ENCODE measurements around the gene TNNI3.

Gene TNNI3

DNA sequence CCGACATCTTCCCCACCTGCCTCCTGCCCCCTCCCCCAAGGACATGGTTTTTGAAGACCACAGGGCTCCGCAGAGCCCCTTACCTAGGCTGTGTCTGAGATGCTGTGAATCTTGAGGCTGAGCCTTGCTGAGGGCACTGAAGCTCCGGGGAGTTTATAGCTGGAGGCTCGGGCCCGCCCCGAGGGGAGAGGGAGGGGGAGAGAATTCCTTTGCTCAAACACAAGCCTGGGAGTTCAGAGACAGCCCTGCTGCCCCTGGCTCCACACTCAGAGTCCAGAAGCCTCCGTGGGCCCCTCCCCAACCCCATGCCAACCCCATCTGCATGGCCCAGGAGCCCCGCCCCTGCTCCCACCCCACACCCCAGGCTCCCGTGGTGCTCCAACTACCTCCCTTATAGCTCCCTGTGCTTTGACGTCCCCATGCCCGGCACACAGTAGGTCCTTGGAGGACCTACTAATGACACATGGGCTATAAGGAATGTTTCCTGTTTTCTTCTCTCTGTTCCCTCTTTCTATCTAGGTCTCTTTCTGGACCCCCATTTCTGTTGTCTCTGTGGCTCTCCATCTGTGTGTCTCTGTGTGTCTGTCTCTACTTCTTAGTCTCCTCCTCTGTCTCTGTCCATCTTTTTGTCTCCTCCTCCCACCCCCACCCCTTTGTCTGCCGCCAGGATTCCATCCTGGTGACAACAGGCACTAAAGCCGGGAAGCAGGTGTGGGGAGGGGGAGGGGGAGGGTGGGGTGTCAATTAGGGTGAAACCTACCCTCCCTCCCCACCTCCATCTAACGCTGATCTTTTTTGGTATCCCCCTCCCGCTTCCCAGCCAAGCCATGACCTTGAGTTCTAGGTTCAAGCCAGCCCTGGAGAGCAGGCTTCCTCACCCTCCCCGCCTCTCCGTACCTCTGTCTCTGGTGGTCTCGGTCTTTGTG lies 8.2 kb downstream of the TNNI3 start, which contains the start of gene TNNT1:
TNNT1 (minus strand) TSS at position 129 of the 926 bp plus-strand sequence. CDS start 2,049 bp downstream, outside the sequence.
- no peak for DNase-seq (ENCODE audit: extremely low read depth in 1 of 2, low read depth in 1 of 2)

DNA sequence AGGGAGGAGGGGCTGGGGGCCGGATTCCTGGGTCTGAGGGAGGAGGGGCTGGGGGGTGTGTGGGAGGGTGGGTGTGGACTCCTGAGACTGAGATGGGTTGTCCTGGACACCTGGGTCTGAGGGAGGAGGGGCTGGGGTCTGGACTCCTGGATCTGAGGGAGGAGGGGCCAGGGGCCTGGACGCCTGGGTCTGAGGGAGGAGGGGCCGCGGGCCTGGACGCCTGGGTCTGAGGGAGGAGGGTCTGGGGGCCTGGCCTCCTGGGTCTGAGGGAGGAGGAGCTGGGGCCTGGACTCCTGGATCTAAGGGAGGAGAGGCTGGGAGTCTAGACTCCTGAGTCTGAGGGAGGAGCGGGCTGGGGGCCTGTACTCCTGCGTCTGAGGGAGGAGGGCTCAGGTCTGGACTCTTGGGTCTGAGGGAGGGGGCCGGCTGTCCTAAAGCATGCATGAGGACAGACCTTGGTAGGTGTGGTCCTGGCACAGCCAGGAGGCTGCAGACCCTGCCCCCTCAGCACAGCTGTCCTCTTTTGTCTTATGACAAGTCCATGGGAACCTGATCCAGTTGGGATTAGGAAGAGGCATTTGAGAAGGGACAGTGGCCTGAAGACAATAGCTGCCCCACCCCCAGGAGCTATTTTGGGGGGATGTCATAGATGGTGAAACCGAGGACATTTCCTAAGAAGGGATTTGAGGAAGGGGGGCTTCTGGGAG lies 9.8 kb downstream of the TNNI3 start:
- no peak for DNase-seq (ENCODE audit: extremely low read depth in 1 of 2, low read depth in 1 of 2)

DNA sequence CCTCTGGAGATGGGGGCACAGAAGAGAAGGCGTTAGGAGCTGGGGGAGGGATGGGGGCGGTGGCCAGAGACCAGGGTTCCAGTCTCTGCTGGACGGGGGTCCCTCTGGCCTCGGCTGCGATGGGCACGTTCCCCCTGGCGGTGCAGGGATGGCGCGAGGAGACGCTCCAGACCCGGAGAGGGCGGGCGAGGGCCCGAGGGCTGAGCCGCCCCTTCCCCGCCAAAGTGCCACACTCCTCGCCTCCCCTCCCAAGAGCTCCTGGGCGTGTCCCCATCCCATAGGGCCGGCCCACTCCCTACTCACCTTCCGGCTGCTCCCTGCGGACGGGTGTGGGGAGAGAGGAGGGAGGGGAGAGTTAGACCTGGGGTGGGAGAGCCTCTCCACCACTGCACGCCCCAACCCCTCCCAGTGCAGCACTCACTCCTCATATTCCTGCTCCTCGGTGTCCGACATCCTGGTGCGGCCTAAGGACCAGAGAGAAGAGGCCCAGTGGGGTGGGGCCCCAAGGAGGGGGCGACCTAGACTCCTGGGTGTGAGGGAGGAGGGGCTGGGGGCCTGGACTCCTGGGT lies 10.7 kb downstream of the TNNI3 start:
- no peak for DNase-seq (ENCODE audit: extremely low read depth in 1 of 2, low read depth in 1 of 2)

DNA sequence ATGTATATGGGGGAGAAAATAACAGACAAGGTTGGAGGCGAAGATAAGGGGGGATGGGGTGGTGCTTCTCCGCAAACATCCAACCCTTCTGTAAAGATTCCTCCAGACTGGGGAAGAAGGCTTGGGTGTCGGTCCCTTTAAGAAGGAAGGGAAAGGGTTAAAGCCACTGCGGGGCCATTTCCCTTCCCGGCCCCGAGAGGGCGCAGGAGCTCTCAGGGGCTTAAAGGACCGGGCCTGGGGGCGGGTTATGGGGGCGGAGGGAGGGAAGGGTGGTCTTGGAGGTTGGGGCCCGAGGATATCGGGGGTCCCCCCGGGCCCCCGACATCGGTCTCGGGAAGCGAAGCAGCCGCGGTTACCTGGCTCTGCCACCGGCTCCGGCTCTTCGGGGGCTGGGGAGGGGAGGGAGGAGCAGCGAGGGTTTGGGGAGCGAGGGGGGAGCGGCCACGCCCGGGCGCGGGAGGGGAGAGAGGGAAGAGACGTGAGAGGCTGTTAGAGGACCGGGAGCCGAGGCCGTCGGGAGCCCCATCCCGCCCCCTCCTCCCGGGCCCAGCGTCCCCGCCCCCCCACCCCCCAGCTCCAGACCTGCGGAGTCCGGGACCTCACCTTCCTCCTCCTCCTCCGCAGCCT lies 11.3 kb downstream of the TNNI3 start:
- no peak for DNase-seq (ENCODE audit: extremely low read depth in 1 of 2, low read depth in 1 of 2)

DNA sequence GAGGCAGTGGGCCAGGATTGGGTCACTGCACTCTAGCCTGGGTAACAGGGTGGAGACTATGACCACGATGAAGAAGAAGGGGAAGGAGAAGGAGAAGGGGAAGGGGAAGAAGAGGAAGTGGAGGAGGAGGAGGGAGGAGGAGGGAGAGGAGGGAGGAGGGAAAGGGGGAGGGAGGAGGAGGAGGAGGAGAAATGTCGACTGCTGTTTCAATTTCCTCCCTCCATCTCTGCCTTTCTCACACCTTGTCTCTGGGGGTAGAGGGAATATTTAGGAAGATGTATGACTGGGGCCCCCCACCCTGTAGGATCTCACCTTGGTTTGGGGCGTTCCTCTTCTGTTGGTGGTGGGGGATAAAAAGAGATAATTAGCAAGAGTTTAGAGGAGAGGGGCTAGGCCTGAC lies 12.3 kb downstream of the TNNI3 start:
- no peak for DNase-seq (ENCODE audit: extremely low read depth in 1 of 2, low read depth in 1 of 2)

DNA sequence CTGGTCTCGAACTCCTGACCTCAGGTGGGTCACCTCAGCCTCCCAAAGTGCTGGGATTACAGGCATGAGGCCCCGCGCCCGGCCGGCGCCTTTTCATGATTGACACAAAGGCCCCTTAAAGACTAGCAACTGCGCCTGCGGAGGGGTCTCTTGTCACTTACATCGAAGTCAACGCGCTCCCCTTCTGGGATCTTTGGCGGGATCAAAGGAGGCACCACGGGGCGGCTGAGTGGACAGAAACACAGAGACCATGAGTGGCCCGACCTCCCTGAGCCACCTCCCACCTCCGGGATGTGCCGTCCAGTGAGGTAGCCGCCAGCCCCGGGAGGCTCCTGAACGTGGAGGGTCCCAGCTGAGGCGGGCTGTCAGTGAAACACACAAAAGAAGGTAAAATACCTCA lies 15.8 kb downstream of the TNNI3 start:
- no peak for DNase-seq (ENCODE audit: extremely low read depth in 1 of 2, low read depth in 1 of 2)

DNA sequence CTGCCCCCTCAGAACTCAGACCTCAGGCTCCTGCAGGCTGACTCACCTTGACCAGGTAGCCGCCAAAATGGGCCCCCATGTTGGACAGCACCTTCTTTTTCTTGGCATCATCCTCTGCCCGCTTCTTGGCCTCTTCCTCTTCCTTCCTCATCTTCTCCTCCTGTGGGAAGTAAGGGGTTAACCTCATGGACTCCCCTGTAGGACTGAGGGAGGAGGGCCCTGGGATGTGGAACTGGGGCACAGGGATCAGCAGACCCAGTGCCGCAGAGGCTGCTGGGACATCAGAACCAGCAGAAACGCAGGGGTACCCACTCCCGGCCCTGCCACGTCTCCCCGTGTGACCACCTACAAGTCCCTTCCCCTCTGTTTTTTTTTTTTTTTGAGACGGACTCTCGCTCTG lies 19.6 kb downstream of the TNNI3 start:
- DNase-seq (ENCODE audit: extremely low read depth in 1 of 2, low read depth in 1 of 2), result no peak

DNA sequence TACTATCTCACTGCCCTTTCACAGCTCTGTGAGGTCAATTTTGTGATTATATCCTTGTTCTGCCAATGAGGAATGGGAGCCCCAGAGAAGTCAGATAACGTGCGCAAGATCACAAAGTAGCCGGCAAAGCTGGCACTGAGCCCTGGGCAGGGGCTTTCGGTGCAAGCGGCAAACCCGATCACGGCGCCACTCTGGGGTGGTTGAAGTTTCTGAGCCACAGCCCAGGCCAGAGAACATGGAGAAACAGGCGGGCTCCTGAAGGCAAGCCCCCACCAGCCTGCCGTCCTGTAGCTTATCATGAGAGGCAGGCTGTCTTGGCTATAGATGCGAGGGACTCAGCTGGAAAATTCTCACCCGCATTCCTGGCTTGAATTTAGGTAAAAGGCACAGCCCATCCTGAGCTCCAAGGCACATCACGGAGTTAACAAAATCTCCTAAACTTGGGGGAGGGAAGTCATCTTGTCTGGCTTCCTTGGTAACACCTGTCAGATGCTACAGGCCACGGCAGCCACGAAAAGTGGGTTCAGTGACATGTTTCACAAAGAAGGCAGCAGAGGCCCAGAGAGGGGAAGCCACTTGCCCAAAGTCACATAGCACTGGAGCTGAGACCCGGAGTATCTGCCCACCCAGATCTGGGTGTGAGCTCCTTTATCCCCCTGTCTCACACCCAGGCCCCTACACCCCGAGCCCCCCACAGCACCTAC lies 21.0 kb downstream of the TNNI3 start:
- DNase-seq (ENCODE audit: extremely low read depth in 1 of 2, low read depth in 1 of 2), result no peak

DNA sequence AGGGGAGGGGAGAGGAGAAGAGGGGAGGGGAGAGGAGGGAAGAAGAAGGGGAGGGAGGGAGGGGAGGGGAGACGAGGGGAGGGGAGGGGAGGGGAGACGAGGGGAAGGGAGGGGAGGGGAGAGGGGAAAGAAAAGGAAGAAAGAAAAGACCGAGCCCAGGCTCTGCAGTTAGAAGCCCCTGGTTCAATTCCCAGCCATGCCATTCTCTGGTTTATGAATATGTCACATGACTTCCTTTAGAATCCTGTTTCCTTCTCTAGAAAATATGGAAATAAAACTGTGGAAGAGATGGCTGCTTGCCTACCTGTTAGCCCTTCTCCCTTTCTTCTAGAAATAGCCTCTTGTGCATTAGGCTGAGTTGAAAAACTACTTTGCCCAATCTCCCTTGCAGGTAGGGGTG lies 22.8 kb downstream of the TNNI3 start:
- no peak for DNase-seq (ENCODE audit: extremely low read depth in 1 of 2, low read depth in 1 of 2)

DNA sequence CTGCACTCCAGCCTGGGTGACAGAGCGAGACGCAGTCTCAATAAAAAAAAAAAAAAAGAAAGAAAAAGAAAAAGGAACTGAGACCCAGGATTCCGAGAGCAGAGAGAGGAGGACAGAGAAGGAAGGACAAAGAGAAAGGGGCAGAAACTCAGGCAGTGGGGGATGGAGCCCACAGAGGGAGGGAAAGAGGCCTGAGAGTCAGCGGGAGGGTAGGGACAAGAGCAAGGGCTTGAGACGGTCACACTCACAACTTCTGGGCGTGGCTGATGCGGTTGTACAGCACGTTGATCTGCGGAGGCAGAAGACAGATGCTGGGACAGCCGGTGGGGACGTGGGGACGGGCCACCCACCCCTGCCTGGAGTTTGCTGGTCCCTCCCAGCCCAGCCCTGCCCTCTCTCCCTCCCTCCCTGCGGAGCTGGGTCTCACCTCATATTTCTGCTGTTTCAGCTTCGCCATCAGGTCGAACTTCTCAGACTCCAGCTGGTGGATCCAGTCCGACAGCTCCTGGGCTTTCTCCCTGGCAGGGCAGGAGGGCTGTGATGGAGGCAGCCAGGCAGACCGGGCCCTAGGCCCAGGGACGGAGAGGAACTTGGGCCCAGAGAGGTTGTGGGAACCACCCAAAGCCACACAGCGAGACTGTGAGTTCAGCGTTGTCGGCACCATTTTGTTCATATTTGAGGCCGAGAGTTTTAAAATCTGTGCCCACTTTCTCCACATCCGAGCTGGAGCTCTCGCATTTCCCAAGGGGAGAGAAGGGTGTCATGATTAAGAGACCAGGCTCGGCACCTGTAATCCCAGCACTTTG lies 23.7 kb downstream of the TNNI3 start:
- no peak for DNase-seq (ENCODE audit: extremely low read depth in 1 of 2, low read depth in 1 of 2)

DNA sequence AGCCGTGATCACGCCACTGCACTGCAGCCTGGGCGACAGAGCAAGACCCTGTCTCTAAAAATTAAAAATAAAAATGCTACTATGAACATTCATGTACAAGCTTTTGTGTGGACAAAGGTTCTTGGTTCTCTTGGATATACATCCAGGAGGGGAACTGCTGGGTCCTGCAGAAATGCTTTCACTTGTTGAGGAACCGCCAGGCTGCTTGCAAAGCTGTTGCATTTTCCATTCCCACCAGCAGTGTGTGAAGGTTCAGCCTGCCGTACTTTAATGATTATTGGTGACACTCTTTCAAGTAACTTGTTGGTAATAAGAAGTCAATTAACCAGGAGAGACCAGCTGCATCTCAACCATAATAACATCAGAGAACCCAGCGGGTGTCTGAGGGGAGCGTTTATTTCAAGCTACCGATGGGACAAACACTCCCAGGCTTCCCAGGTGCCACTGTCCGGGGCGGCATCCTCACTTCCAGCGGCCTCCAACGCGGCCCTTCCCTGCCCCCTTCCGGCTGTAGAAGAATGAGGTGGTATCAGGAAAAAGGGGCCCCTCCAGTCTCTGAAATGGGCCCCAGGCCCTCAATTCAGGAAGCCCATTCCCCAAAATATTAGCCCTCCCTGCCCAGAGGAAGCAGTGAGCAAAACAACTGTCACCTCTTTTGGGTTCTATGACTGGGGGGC lies 24.9 kb downstream of the TNNI3 start:
- DNase-seq (ENCODE audit: extremely low read depth in 1 of 2, low read depth in 1 of 2), result no peak

DNA sequence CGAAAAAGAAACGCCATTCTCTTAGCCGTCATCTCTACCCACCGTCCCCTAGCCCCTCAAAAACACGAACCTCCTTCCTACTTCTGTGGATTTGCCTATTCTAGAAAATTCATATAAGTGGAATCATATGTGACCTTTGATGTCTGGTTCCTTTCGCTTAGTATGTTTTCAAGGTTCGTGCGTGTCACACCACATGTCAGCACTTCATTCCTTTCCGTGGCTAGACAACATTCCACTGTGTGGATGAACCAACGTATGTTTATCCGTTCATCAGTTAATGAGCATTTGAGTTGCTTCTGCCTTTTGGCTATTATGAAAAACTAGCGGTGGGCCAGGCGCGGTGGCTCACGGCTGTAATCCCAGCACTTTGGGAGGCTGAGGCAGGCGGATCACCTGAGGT lies 26.1 kb downstream of the TNNI3 start:
- DNase-seq (ENCODE audit: extremely low read depth in 1 of 2, low read depth in 1 of 2), result no peak

DNA sequence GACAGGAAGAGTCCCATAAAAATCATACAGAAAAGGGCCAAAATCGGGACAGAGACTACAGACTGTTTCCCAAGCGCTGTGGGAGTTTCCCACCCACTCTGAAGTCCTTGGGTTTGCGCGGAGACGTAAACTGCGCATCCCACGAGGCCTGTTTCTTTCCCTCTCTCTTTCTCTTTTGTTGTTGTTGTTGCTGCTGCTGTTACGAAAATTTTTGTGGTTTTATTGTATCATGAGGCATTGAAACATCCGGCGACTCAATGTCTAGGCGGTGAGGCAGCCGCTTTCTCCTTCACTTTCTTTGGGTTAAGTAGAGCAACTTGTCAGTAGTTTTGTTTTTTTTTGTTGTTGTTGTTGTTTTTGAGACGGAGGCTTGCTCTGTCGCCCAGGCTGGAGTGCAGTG lies 38.5 kb downstream of the TNNI3 start:
- no peak for DNase-seq (ENCODE audit: extremely low read depth in 1 of 2, low read depth in 1 of 2)

DNA sequence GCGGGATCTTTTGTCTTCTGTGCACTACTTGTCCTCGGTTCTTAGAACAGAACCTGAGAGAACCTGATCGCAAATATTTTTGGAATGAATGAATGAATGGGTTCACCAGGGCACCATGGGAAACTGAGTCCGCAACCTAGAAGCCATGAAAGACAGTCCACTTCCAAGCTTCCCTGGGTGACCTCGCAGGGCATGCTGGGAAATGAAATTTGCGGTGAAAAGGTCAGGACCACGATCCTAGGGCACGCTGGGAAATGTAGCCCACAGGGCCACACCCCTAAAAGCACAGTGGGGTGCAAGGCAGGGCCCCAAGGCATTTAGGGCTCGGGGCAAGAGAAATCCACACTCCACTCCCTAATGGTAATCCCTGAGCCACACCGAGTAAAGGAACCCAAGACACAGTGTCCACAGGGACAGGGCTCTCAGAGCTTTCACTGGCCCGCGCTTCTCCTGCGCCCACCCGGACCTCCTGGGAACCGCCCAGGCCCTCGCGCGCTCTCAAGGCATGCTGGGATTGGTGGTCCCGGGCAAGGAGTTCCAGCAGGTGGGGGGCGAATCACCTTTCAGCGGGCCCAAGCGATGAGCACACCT lies 39.0 kb downstream of the TNNI3 start:
- DNase-seq (ENCODE audit: extremely low read depth in 1 of 2, low read depth in 1 of 2), result no peak

DNA sequence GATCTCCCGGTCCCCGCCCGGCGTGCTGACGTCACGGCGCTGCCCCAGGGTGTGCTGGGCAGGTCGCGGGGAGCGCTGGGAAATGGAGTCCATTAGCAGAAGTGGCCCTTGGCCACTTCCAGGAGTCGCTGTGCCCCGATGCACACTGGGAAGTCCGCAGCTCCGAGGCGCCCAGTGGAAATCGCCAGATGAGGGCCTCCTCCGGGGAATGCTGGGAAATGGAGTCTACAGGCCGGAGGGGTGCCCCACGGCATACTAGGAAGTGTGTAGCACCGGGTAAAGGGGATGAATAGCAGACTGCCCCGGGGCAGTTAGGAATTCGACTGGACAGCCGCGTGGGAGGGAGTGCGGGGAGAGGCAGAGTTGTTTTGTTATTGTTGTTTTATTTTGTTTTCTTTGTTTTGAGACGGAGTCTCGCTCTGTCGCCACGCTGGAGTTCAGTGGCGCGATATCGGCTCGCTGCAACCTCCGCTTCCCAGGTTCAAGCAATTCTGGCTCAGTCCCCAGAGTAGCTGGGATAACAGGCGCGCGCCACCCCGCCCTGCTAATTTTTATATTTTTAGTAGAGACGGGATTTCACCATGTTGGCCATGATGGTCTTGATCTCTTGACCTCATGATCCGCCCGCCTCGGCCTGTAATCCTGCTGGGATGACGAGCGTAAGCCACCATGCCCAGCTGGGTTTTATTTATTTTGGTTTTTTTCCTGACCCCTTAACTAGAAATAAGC lies 39.7 kb downstream of the TNNI3 start:
- peak; percentile 93 to 98 for DNase-seq (ENCODE audit: extremely low read depth in 1 of 2, low read depth in 1 of 2)

DNA sequence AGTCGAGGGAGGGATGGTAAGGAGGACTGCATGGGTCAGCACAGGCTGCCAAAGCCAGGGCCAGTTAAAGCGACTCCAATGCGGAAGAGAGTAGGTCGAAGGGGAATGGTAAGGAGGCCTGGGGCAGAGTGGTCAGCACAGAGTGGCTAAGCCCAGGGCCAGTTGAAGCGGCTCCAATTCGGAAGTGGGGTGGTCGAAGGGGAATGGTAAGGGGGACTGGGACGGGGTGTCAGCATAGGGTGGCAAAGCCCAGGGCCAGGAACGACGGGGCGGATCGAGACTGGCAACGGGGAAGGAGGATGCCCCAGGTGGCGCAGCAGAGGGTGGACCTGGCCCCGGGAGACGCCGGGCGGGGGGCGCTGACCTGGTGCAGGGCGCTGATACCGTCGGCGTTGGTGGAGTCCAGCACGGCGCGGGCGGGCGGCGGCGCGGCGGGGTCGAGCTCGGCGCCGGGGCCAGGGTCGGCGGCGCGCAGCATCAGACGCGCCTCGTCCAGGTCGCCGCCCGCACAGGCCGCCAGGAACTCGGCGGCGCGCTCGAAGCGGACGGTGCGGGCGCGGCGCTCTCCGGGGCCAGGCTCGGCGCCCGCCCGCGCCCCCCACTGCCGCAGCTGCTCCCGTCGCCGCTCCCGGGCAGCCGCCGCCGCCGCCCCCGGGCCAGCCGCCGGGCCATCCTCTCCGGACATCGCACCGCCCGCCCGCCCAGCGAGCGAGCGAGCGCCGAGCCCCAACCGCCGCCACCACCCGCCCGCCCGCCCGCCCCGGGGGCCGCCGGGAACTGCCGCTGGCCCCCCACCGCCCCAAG lies 40.5 kb downstream of the TNNI3 start, which contains the start of gene PPP1R12C:
PPP1R12C (minus strand) TSS at position 779 of the 804 bp plus-strand sequence; CDS start at position 685, 94 bp downstream.
- DNase-seq (ENCODE audit: extremely low read depth in 1 of 2, low read depth in 1 of 2), result no peak

DNA sequence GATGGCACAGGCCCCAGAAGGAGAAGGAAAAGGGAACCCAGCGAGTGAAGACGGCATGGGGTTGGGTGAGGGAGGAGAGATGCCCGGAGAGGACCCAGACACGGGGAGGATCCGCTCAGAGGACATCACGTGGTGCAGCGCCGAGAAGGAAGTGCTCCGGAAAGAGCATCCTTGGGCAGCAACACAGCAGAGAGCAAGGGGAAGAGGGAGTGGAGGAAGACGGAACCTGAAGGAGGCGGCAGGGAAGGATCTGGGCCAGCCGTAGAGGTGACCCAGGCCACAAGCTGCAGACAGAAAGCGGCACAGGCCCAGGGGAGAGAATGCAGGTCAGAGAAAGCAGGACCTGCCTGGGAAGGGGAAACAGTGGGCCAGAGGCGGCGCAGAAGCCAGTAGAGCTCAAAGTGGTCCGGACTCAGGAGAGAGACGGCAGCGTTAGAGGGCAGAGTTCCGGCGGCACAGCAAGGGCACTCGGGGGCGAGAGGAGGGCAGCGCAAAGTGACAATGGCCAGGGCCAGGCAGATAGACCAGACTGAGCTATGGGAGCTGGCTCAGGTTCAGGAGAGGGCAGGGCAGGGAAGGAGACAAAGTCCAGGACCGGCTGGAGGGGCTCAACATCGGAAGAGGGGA lies 41.2 kb downstream of the TNNI3 start:
- peak in 1 of 2 donors; percentile 28 for DNase-seq (ENCODE audit: extremely low read depth in 1 of 2, low read depth in 1 of 2)

Data from stimulated activated CD8-positive, alpha-beta memory T cell treated with anti-CD3 and anti-CD28 coated beads, Interleukin-7, amount 100 ng/mL, for 48 hours (primary cell).